BE2C (cell line): ENCODE results near the gene SEC16B.

Experiments
- DNase-seq: peaks from one replicate; pipeline ENCODE4 v3.0.0-alpha.2; 2020
- H3K27me3 ChIP-seq: fragments of 250-450 bp; sonication (Bioruptor Pico); 2 replicates; pipeline ENCODE4 v1.5.1; 2020; ENCODE audit warnings: mild to moderate bottlenecking
- H3K36me3 ChIP-seq: fragments of 250-450 bp; sonication (Bioruptor Pico); 2 replicates; pipeline ENCODE4 v1.5.1; 2020; ENCODE audit warnings: mild to moderate bottlenecking
- H3K4me1 ChIP-seq: fragments of 250-450 bp; sonication (Bioruptor Pico); 2 replicates; pipeline ENCODE4 v1.5.1; 2020
- H3K4me3 ChIP-seq: 2 replicates; pipeline ENCODE4 v1.5.1; 2011; ENCODE audit warnings: low read depth, low read length
- H3K9me3 ChIP-seq: fragments of 250-450 bp; sonication (Bioruptor Pico); 2 replicates; pipeline ENCODE4 v1.5.1; 2020
- CTCF ChIP-seq: IDR thresholded peaks from 2 replicates; pipeline ENCODE4 v1.5.1; 2012; ENCODE audit warnings: mild to moderate bottlenecking, low read depth, low read length

Gene SEC16B

DNA sequence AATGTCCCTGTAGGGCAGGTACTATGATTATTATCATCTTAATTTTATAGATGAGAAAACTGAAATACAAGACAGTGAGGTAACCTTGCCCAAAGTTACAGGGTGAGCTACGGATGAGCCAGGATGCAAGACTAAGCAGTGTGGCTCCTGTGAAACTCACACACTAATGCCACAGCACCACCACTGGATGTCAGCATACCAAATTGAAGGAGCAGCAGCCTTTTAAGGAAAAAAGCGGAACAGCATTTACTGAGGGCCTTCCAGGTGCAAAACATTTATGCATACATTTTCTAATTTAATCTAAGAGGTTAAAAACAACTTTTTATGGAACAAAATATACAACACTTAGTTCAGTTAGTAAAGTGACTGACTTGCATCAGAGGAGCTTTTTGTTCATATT is 41.7 kb downstream of the SEC16B start:
- no peak for DNase-seq
- H3K36me3 ChIP-seq: no peaks in the 10 kb centered on the region
- H3K9me3 ChIP-seq: no peaks in the 10 kb centered on the region
- TF ChIP-seq CTCF: no peak
- H3K4me3 ChIP-seq: no peak overlapping the region
- no peaks in the 10 kb centered on the region for H3K27me3 ChIP-seq
- H3K4me1 ChIP-seq: no peaks in the 10 kb centered on the region

GRCh38 chr1:177927021-177927596 is 42.7 kb downstream of the SEC16B start:
- Histone ChIP-seq H3K4me3 (no peak overlapping the region), H3K4me1 (no peaks in the 10 kb centered on the region), H3K9me3 (no peaks in the 10 kb centered on the region), H3K27me3 (no peaks in the 10 kb centered on the region), H3K36me3 (no peaks in the 10 kb centered on the region)
- no peak for TF ChIP-seq CTCF
- DNase-seq: no peak

- no peak for DNase-seq
- Histone ChIP-seq H3K4me1 (no peaks in the 10 kb centered on the region), H3K9me3 (no peaks in the 10 kb centered on the region), H3K36me3 (no peaks in the 10 kb centered on the region), H3K4me3 (no peak overlapping the region), H3K27me3 (no peaks in the 10 kb centered on the region)
- no peak for TF ChIP-seq CTCF
Observed at GRCh38 chr1:177926201-177926600, 43.7 kb downstream of the SEC16B start.

DNA sequence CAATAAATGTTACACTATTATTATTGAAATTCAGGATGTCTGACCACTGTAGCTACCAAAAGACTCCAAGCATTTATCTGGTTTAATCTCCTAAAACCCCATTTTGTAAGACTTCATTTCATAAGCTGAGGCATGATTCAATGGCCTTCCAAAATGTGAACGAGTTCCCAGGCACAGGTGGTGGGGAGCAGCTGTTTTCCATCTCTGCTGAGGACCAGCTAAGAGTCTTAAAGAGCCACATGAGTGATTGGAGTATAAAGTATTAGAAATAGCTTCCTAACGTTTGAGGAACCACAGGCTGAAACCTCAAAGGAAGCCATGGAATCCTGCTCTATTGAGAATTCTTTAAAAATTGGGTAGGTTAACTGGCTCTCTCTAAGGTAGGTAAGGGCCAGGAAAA is 44.9 kb downstream of the SEC16B start:
- H3K9me3 ChIP-seq: no peaks in the 10 kb centered on the region
- no peak for DNase-seq
- H3K27me3 ChIP-seq: no peaks in the 10 kb centered on the region
- no peak for TF ChIP-seq CTCF
- H3K4me3 ChIP-seq: no peak overlapping the region
- H3K4me1 ChIP-seq: no peaks in the 10 kb centered on the region
- H3K36me3 ChIP-seq: no peaks in the 10 kb centered on the region

GRCh38 chr1:177923441-177923840 is 46.4 kb downstream of the SEC16B start:
- Histone ChIP-seq H3K4me1 (no peaks in the 10 kb centered on the region), H3K9me3 (no peaks in the 10 kb centered on the region), H3K36me3 (no peaks in the 10 kb centered on the region), H3K27me3 (no peaks in the 10 kb centered on the region), H3K4me3 (no peak overlapping the region)
- no peak for TF ChIP-seq CTCF
- no peak for DNase-seq

DNA sequence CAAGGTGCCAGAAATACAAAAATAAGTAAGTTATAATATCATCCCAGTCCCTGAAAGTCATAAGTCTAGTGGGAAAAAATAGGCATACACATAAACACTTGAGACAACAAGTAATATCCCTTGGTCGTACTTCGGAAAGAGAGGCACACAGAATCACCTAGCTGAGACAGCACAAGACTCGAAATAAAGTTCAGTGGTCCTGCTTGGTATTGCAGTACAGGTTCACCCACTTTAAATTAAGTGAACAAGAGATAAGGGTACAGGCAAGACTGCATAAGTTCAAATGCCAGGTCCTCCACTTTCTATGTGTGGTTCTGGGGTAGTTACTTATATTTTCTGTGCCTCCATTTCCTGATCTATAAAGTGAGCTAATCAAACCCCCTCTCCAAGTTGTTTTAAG is 47.6 kb downstream of the SEC16B start:
- no peaks in the 10 kb centered on the region for H3K27me3 ChIP-seq
- H3K9me3 ChIP-seq: no peaks in the 10 kb centered on the region
- no peaks in the 10 kb centered on the region for H3K4me1 ChIP-seq
- no peak for DNase-seq
- no peak overlapping the region for H3K4me3 ChIP-seq
- no peaks in the 10 kb centered on the region for H3K36me3 ChIP-seq
- no peak for TF ChIP-seq CTCF
